PC-9 (cell line): ENCODE measurements around the gene ADAMTS15.

Source experiments
- CTCF ChIP-seq: fragments of 200-600 bp; sonication (generic); conservative IDR thresholded peaks from 2 replicates; pipeline ENCODE4 v1.6.1; 2017; ENCODE audit warnings: mixed run types, antibody characterized with exemption, mild to moderate bottlenecking, moderate library complexity
- EZH2 ChIP-seq: fragments of 200-600 bp; sonication (generic); IDR thresholded peaks from 2 replicates; pipeline ENCODE4 v1.8.0; 2017; ENCODE audit warnings: antibody characterized with exemption, low read depth

GRCh38 chr11:130499828-130500227, 51.4 kb downstream of the ADAMTS15 start:
- no peak for TF ChIP-seq CTCF
- TF ChIP-seq EZH2, result no peak
